Kidney (tissue), 14 donors: ENCODE measurements around the gene ZBTB46. TPM values are rescaled to one million over a fixed set of nuclear protein-coding genes. Genes with fewer than 3 reads are reported as not detected.

Experiments
- DNase-seq, 5 donors: peaks; one replicate each; pipeline ENCODE4 v3.0.0-alpha.2; 2013 to 2020
- FAIRE-seq: peaks from 2 replicates; lab custom pipeline; 2012; peaks lifted over from hg19 to GRCh38; lab: Jason Lieb, UNC
- H3K27ac ChIP-seq, 2 donors: one replicate each; pipeline ENCODE4 v1.7.0; 2013; ENCODE audit warnings: low read depth in 2 of 2, low read length in 2 of 2, inconsistent platforms in 1 of 2
- H3K27me3 ChIP-seq: one replicate; pipeline ENCODE4 v1.7.1; 2013; ENCODE audit warnings: low read length, inconsistent platforms; ENCODE audit not compliant: control insufficient read depth, insufficient read depth
- H3K36me3 ChIP-seq, 3 donors: one replicate each; pipeline versions ENCODE4 v1.7.0 to v1.7.1; 2013; ENCODE audit warnings: low read length in 3 of 3, control low read depth in 1 of 3, inconsistent platforms in 1 of 3; ENCODE audit not compliant: insufficient read depth in 3 of 3, control insufficient read depth in 2 of 3
- H3K4me1 ChIP-seq, 3 donors: one replicate each; pipeline versions ENCODE4 v1.7.0 to v1.7.1; 2013; ENCODE audit warnings: low read length in 3 of 3, inconsistent platforms in 1 of 3, low read depth in 1 of 3; ENCODE audit not compliant: control insufficient read depth in 2 of 3, insufficient read depth in 2 of 3
- H3K4me3 ChIP-seq, 3 donors: one replicate each; pipeline versions ENCODE4 v1.7.0 to v1.8.1; 2013; ENCODE audit warnings: low read length in 3 of 3, control low read depth in 1 of 3, inconsistent platforms in 1 of 3
- H3K9ac ChIP-seq, 3 donors: one replicate each; pipeline versions ENCODE4 v1.7.0 to v1.7.1; 2013; ENCODE audit warnings: low read length in 3 of 3, control low read depth in 1 of 3, inconsistent platforms in 1 of 3
- H3K9me3 ChIP-seq, 3 donors: one replicate each; pipeline versions ENCODE4 v1.7.0 to v1.7.1; 2013; ENCODE audit warnings: low read length in 3 of 3, control low read depth in 1 of 3, inconsistent platforms in 1 of 3; ENCODE audit not compliant: control insufficient read depth in 2 of 3, insufficient read depth in 1 of 3
- intact Hi-C: fragments of 100-400 bp; cut with DNase I; formaldehyde crosslinking; loops from one replicate; pipeline ENCODE4 v1.11.1; 2022
- polyA plus RNA-seq: library from polyadenylated mRNA; stranded (reverse); fragments of 350-450 nt; fragmentation: Illumina TruSeq; extraction: RNeasy Lipid Tissue Mini Kit (QIAGEN cat#74804); gene quantifications from one replicate; pipeline ENCODE4 v1.2.3, GENCODE V29; 2014; ENCODE audit warnings: low read depth, low replicate concordance; ENCODE audit not compliant: insufficient read depth
- total RNA-seq: library from RNA; stranded (reverse); fragmentation: NEBNext Ultra II Directional; extraction: Animal tissue kit (Norgen Biotek cat#: 25700); gene quantifications from one replicate; pipeline ENCODE4 v1.2.1, GENCODE V29; 2021
- TF ChIP-seq, protein P1 (sequence below): IDR thresholded peaks from 3 replicates; pipeline ENCODE4 v1.5.1; 2012; ENCODE audit warnings: mild to moderate bottlenecking, moderate library complexity, borderline replicate concordance; ENCODE audit not compliant: insufficient read depth; ENCODE audit errors: extremely low read depth
- donor health status: control.
- donor health status: control.
- donor health status: control.
- donor health status: control.
- donor health status: control.
- donor health status: DM: yes; HTN: yes; CAD: no.
- donor health status: Normal renal cell carcinoma (clear cell type).

ZBTB46 gene
- total and polyA plus RNA-seq, 2 donors from 2014 or later, result 4.5 to 24.0 TPM

GRCh38 chr20:63703471-63703975, 127.5 kb downstream of the ZBTB46 start:
- Histone ChIP-seq H3K4me3 (no peak overlapping the region), H3K9me3 (no peaks in the 10 kb centered on the region), H3K4me1 (peaks cover 0 to 10% (median 6%) of the 10 kb centered on the region in 3 donors), H3K27ac (no peak overlapping the region), H3K36me3 (peaks cover 2 to 28% (median 11%) of the 10 kb centered on the region in 3 donors), H3K9ac (no peak overlapping the region), H3K27me3 (no peaks in the 10 kb centered on the region)
- FAIRE-seq (no peak), DNase-seq (no peak)
- TF ChIP-seq, protein P1, sequence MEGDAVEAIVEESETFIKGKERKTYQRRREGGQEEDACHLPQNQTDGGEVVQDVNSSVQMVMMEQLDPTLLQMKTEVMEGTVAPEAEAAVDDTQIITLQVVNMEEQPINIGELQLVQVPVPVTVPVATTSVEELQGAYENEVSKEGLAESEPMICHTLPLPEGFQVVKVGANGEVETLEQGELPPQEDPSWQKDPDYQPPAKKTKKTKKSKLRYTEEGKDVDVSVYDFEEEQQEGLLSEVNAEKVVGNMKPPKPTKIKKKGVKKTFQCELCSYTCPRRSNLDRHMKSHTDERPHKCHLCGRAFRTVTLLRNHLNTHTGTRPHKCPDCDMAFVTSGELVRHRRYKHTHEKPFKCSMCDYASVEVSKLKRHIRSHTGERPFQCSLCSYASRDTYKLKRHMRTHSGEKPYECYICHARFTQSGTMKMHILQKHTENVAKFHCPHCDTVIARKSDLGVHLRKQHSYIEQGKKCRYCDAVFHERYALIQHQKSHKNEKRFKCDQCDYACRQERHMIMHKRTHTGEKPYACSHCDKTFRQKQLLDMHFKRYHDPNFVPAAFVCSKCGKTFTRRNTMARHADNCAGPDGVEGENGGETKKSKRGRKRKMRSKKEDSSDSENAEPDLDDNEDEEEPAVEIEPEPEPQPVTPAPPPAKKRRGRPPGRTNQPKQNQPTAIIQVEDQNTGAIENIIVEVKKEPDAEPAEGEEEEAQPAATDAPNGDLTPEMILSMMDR, result no peak
- intact Hi-C loops, result no loop called here

DNA sequence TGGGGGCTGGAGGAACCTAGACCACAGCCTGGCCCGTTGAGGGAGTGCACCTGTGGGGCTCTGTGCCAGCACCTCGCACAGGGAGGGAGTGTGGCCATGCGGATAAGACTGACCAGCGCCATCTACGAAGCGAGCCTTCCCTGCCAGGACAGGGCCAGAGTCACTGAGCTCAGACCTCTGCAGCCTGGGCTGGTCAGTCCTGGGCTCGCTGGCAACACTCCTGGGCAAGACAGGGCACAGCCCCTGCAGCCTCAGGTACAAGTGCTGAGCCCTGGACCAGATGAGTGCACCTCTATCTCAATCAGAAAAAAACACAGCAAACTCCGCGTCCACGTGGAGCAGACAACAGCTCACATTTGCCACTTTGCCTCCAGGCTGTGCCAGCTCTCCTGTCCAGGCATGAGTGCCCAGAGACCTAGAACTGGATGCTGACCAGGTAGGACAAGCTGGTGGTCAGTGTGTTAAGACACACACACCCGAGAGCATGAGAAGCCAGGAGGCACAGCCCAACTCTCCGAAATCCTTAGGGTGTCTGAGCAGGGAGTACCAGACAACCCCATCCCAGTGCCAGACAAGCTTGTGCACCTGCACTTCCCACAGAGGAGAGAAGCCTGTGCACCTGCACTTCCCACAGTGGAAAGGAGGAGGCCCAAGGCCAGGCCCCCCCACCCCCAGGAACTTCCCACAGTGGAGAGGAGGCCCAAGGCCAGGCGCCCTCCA, 128.2 kb downstream of the ZBTB46 start:
- H3K9ac ChIP-seq, result no peak overlapping the region
- no peak for FAIRE-seq

DNA sequence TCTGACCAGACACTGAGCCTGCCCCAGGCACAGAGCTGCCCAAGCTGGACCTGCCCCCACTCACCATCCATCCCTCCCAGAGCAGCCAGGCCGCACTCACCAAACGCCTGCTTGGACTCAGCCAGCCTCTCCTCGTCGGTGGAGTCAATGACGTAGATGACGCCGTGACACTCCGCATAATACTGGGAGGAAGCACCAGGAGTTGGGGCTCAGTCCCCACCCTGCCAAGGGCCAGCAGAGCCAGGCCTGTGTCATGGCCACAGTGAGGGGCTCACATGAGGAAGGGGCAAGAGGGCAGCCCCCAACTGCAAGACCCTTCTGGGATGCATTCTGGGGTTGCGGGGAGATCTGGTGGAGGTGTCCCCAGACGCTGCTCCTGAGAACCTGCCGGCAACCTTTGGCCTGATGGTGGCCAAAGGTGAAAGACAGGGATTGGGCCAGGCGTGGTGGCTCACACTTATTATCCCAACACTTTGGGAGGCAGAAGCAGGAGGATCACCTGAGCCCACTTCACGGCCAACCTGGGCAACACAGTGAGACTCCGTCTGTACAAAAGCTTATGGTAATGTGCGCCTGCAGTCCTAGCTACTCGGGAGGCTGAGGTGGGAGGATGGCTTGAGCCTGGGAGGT, 128.9 kb downstream of the ZBTB46 start:
- intact Hi-C loops, result no loop called here

More for the DNA sequence above, 128.2 kb downstream of the ZBTB46 start:
- intact Hi-C loops, result no loop called here
- Histone ChIP-seq H3K27ac (no peak overlapping the region), H3K4me1 (peaks cover 0 to 7% (median 6%) of the 10 kb centered on the region in 3 donors), H3K4me3 (no peak overlapping the region), H3K9me3 (no peaks in the 10 kb centered on the region), H3K27me3 (no peaks in the 10 kb centered on the region), H3K36me3 (peaks cover 2 to 28% (median 11%) of the 10 kb centered on the region in 3 donors)
- TF ChIP-seq, protein P1, result no peak
- DNase-seq, result no peak

More for the DNA sequence above, 128.9 kb downstream of the ZBTB46 start:
- peaks cover 0 to 13% (median 6%) of the 10 kb centered on the region in 3 donors for H3K4me1 ChIP-seq
- peak in 1 of 5 donors; percentile 75 for DNase-seq
- TF ChIP-seq, protein P1, result no peak
- peaks cover 2 to 28% (median 11%) of the 10 kb centered on the region in 3 donors for H3K36me3 ChIP-seq
- no peak overlapping the region for H3K27ac ChIP-seq
- FAIRE-seq, result no peak
- H3K27me3 ChIP-seq, result no peaks in the 10 kb centered on the region
- no peaks in the 10 kb centered on the region for H3K9me3 ChIP-seq
- no peak overlapping the region for H3K4me3 ChIP-seq
- H3K9ac ChIP-seq, result no peak overlapping the region
